DLD1 (cell line): ENCODE measurements around the gene CPLANE2.
"Not testable (repeated sequence)": the region's sequence is repeated elsewhere in the genome, so short reads cannot be mapped to it uniquely, and the experiment has no call there.

Experiments
- in situ Hi-C: cut with HindIII; loops from 2 replicates; pipeline ENCODE4 v1.10.0; 2017; ENCODE audit warnings: low sequenced_read_pairs

Gene CPLANE2

GRCh38 chr1:16211824-16212223 lies 25.2 kb downstream of the CPLANE2 start:
- in situ Hi-C loops: no loop called here

- in situ Hi-C loops: no loop called here
Measured at GRCh38 chr1:16210581-16210980, 26.4 kb downstream of the CPLANE2 start.

GRCh38 chr1:16209847-16210407 lies 27.1 kb downstream of the CPLANE2 start:
- in situ Hi-C loops: no loop called here

- in situ Hi-C loops: no loop called here
Measured at GRCh38 chr1:16209132-16209846, 27.7 kb downstream of the CPLANE2 start.

GRCh38 chr1:16208270-16208987 lies 28.6 kb downstream of the CPLANE2 start:
- in situ Hi-C loops: no loop called here

GRCh38 chr1:16207318-16208269 lies 29.4 kb downstream of the CPLANE2 start:
- in situ Hi-C loops: no loop called here

- in situ Hi-C loops: no loop called here
Measured at GRCh38 chr1:16206547-16207317, 30.3 kb downstream of the CPLANE2 start.

GRCh38 chr1:16205891-16206546 lies 31.0 kb downstream of the CPLANE2 start:
- in situ Hi-C loops: no loop called here

- in situ Hi-C loops: no loop called here
Measured at GRCh38 chr1:16205334-16205671, 31.7 kb downstream of the CPLANE2 start.

GRCh38 chr1:16204634-16205333 lies 32.2 kb downstream of the CPLANE2 start:
- in situ Hi-C loops: no loop called here

- in situ Hi-C loops: no loop called here
Measured at GRCh38 chr1:16204216-16204615, 32.8 kb downstream of the CPLANE2 start.

GRCh38 chr1:16203550-16203949 lies 33.4 kb downstream of the CPLANE2 start:
- in situ Hi-C loops: no loop called here

- in situ Hi-C loops: no loop called here
Measured at GRCh38 chr1:16202281-16203210, 34.4 kb downstream of the CPLANE2 start.

GRCh38 chr1:16199700-16200099 lies 37.3 kb downstream of the CPLANE2 start:
- in situ Hi-C loops: no loop called here

GRCh38 chr1:16199157-16199501 lies 37.9 kb downstream of the CPLANE2 start:
- in situ Hi-C loops: no loop called here

GRCh38 chr1:16198444-16199156 lies 38.4 kb downstream of the CPLANE2 start:
- in situ Hi-C loops: no loop called here

- in situ Hi-C loops: no loop called here
Measured at GRCh38 chr1:16196874-16197273, 40.1 kb downstream of the CPLANE2 start.

GRCh38 chr1:16196139-16196538 lies 40.8 kb downstream of the CPLANE2 start:
- in situ Hi-C loops: not testable (repeated sequence)
